Type B pancreatic cell (in vitro differentiated cells): ENCODE data around the gene S100A1. TPM values are rescaled to one million over a fixed set of nuclear protein-coding genes. Genes with fewer than 3 reads are reported as not detected.
"Not testable (repeated sequence)": the region's sequence is repeated elsewhere in the genome, so short reads cannot be mapped to it uniquely, and the experiment has no call there.

Source experiments
- DNase-seq: peaks from one replicate; pipeline ENCODE4 v3.0.0; 2021; ENCODE audit warnings: mixed read lengths; ENCODE audit not compliant: unreplicated experiment; ENCODE audit errors: extremely low spot score
- H3K27ac Mint-ChIP-seq: 2 replicates; pipeline ENCODE4 v1.8.0; 2021; ENCODE audit warnings: mild to moderate bottlenecking, mixed read lengths
- H3K27me3 Mint-ChIP-seq: 2 replicates; pipeline ENCODE4 v1.8.0; 2021; ENCODE audit warnings: mixed read lengths
- H3K36me3 Mint-ChIP-seq: 2 replicates; pipeline ENCODE4 v1.8.0; 2021; ENCODE audit warnings: mixed read lengths
- H3K4me1 Mint-ChIP-seq: one replicate; pipeline ENCODE4 v1.8.0; 2021; ENCODE audit warnings: mixed read lengths; ENCODE audit not compliant: unreplicated experiment
- H3K4me3 Mint-ChIP-seq: 2 replicates; pipeline ENCODE4 v1.8.0; 2021; ENCODE audit warnings: mild to moderate bottlenecking, mixed read lengths
- H3K9me3 Mint-ChIP-seq: 2 replicates; pipeline ENCODE4 v1.8.0; 2021; ENCODE audit warnings: mixed read lengths
- CTCF ChIP-seq: fragments of 200-600 bp; sonication (generic); conservative IDR thresholded peaks from 2 replicates; pipeline ENCODE4 v1.5.0; 2021; ENCODE audit warnings: antibody characterized with exemption, mild to moderate bottlenecking
- total RNA-seq: library from RNA; stranded (reverse); gene quantifications from 2 replicates; pipeline ENCODE4 v1.2.1, GENCODE V29; 2021; ENCODE audit warnings: low replicate concordance

S100A1 gene
- total RNA-seq, 1 donor from 2014 or later: 0.97 TPM

DNA sequence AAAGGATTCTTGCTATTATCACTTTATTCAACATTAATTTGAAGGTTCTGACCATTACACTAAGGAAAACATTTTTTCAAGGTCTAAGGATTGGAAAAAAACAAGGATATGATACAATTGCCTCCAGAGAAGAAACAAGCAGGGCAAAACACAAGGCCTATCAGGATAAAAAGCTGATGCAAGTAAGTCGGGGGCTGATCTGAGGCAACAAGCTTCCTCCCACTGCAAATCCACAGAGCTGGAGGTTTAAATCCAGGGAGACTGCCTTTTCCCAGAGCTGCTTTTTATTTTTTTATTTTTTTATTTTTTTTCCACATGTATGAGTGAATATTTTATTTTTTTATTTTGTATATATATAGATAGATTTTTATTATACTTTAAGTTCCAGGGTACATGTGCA is 43.2 kb upstream of the S100A1 start:
- no peaks in the 10 kb centered on the region for H3K36me3 Mint-ChIP-seq
- no peak for DNase-seq
- no peaks in the 10 kb centered on the region for H3K9me3 Mint-ChIP-seq
- H3K4me3 Mint-ChIP-seq: no peak overlapping the region
- H3K27ac Mint-ChIP-seq: no peak overlapping the region
- H3K27me3 Mint-ChIP-seq: no peaks in the 10 kb centered on the region
- no peak for TF ChIP-seq CTCF
- H3K4me1 Mint-ChIP-seq: peaks cover 3% of the 10 kb centered on the region

- Mint-ChIP-seq H3K4me3 (no peak overlapping the region), H3K36me3 (no peaks in the 10 kb centered on the region), H3K27me3 (no peaks in the 10 kb centered on the region), H3K9me3 (no peaks in the 10 kb centered on the region), H3K4me1 (peaks cover 3% of the 10 kb centered on the region), H3K27ac (no peak overlapping the region)
- no peak for DNase-seq
- no peak for TF ChIP-seq CTCF
These were observed 41.9 kb upstream of the S100A1 start for GRCh38 chr1:153586347-153586746.

GRCh38 chr1:153587314-153587713 is 40.9 kb upstream of the S100A1 start:
- TF ChIP-seq CTCF: no peak
- peaks cover 3% of the 10 kb centered on the region for H3K4me1 Mint-ChIP-seq
- no peaks in the 10 kb centered on the region for H3K27me3 Mint-ChIP-seq
- H3K36me3 Mint-ChIP-seq: no peaks in the 10 kb centered on the region
- no peaks in the 10 kb centered on the region for H3K9me3 Mint-ChIP-seq
- H3K27ac Mint-ChIP-seq: no peak overlapping the region
- H3K4me3 Mint-ChIP-seq: no peak overlapping the region
- no peak for DNase-seq

DNA sequence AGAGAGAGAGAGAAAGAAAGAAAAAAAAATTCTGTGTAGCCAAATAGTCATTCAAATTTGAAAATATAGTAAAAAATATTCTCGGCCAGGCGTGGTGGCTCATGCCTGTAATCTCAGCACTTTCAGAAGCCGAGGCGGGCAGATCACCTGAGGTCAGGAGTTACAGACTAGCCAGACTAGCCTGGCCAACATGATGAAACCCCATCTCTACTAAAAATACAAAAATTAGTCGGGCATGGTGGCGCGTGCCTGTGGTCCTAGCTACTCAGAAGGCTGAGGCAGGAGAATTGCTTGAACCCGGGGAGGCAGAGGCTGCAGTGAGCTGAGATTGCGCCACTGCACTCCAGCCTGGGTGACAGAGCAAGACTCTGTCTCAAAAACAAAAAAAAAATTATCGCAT is 40.2 kb upstream of the S100A1 start:
- H3K4me1 Mint-ChIP-seq, H3K27me3 Mint-ChIP-seq, DNase-seq, H3K4me3 Mint-ChIP-seq, H3K9me3 Mint-ChIP-seq, H3K36me3 Mint-ChIP-seq, H3K27ac Mint-ChIP-seq: not testable (repeated sequence)

GRCh38 chr1:153588482-153588881 is 39.8 kb upstream of the S100A1 start:
- TF ChIP-seq CTCF: no peak
- Mint-ChIP-seq H3K27ac (no peak overlapping the region), H3K4me1 (peaks cover 7% of the 10 kb centered on the region), H3K36me3 (no peaks in the 10 kb centered on the region), H3K4me3 (no peak overlapping the region), H3K27me3 (no peaks in the 10 kb centered on the region), H3K9me3 (no peaks in the 10 kb centered on the region)
- no peak for DNase-seq

GRCh38 chr1:153592748-153593147 is 35.5 kb upstream of the S100A1 start:
- Mint-ChIP-seq H3K9me3 (no peaks in the 10 kb centered on the region), H3K4me1 (peaks cover 4% of the 10 kb centered on the region), H3K27me3 (no peaks in the 10 kb centered on the region), H3K4me3 (no peak overlapping the region), H3K27ac (no peak overlapping the region), H3K36me3 (no peaks in the 10 kb centered on the region)
- no peak for DNase-seq
- no peak for TF ChIP-seq CTCF
